MM.1S (cell line): ENCODE measurements around the gene NOB1.

ENCODE experiments used
- EZH2 ChIP-seq: fragments of 300-600 bp; sonication (generic); optimal IDR thresholded peaks from 2 replicates; pipeline ENCODE3; 2017; ENCODE audit warnings: low read depth, mild to moderate bottlenecking, antibody characterized with exemption, low read length, mixed read lengths
- EZH2phosphoT487 ChIP-seq: fragments of 300-600 bp; sonication (generic); IDR thresholded peaks from 2 replicates; pipeline ENCODE4 v1.6.1; 2018; ENCODE audit warnings: antibody characterized with exemption, low read length
- TF ChIP-seq, protein P1 (sequence below): fragments of 300-600 bp; sonication (generic); IDR thresholded peaks from 2 replicates; pipeline ENCODE4 v1.5.1; 2016; ENCODE audit warnings: antibody characterized with exemption, low read length, mixed read lengths

DNA sequence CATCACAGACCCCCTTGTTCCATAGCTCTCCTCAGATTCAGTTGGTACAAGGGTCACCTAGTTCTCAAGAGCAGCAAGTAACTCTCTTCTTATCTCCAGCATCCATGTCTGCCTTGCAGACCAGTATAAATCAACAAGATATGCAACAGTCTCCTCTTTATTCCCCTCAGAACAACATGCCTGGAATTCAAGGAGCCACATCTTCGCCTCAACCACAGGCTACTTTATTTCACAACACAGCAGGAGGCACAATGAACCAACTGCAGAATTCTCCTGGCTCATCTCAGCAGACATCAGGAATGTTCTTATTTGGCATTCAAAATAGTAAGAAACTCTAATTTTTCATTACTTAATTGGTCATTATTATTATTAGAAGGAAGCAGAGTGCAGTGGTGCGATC is 60.8 kb downstream of the NOB1 start:
- TF ChIP-seq, protein P1, sequence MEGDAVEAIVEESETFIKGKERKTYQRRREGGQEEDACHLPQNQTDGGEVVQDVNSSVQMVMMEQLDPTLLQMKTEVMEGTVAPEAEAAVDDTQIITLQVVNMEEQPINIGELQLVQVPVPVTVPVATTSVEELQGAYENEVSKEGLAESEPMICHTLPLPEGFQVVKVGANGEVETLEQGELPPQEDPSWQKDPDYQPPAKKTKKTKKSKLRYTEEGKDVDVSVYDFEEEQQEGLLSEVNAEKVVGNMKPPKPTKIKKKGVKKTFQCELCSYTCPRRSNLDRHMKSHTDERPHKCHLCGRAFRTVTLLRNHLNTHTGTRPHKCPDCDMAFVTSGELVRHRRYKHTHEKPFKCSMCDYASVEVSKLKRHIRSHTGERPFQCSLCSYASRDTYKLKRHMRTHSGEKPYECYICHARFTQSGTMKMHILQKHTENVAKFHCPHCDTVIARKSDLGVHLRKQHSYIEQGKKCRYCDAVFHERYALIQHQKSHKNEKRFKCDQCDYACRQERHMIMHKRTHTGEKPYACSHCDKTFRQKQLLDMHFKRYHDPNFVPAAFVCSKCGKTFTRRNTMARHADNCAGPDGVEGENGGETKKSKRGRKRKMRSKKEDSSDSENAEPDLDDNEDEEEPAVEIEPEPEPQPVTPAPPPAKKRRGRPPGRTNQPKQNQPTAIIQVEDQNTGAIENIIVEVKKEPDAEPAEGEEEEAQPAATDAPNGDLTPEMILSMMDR = no peak
- TF ChIP-seq EZH2 (no peak), EZH2phosphoT487 (no peak)
